Measurements from ENCODE around the gene NDRG2.

Gene NDRG2

GRCh38 chr14:20970647-20970982, 54.2 kb downstream of the NDRG2 start:
- DNase-seq (ENCODE audit: low read depth in 3 of 3): no peak

GRCh38 chr14:20969336-20969735, 55.5 kb downstream of the NDRG2 start:
- DNase-seq (ENCODE audit: low read depth in 3 of 3): no peak
